Heart right ventricle (tissue), 16 donors: Measurements from ENCODE around the gene FAM20C. TPM values are rescaled to one million over a fixed set of nuclear protein-coding genes. Genes with fewer than 3 reads are reported as not detected.

Experiments
- ATAC-seq, 8 donors: fragments of 200-7000 bp; cut with Tn5 transposase; one replicate each; pipeline ENCODE4 v1.9.1; 2020; ENCODE audit warnings: mild to moderate bottlenecking in 8 of 8, moderate library complexity in 8 of 8, moderate number of reproducible peaks in 1 of 8
- DNase-seq, 2 donors: peaks; one replicate each; pipeline ENCODE4 v3.0.0-alpha.2; 2020
- H3K27ac ChIP-seq, 10 donors: fragments of 200-600 bp; sonication (generic) in 2 of 10; one replicate each; pipeline versions ENCODE4 v1.5.0 to v1.8.0; 2020 to 2022; ENCODE audit warnings: mild to moderate bottlenecking in 3 of 10
- H3K27me3 ChIP-seq, 7 donors: fragments of 200-600 bp; one replicate each; pipeline ENCODE4 v1.8.0; 2021 to 2022; ENCODE audit warnings: mild to moderate bottlenecking in 2 of 7
- H3K36me3 ChIP-seq, 9 donors: fragments of 200-600 bp; sonication (generic) in 1 of 9; one replicate each; pipeline versions ENCODE4 v1.5.0 to v1.8.0; 2020 to 2022; ENCODE audit warnings: mild to moderate bottlenecking in 2 of 9
- H3K4me1 ChIP-seq, 9 donors: fragments of 200-600 bp; sonication (generic) in 1 of 9; one replicate each; pipeline versions ENCODE4 v1.5.0 to v1.8.0; 2020 to 2022; ENCODE audit warnings: mild to moderate bottlenecking in 4 of 9
- H3K4me3 ChIP-seq, 10 donors: fragments of 200-600 bp; sonication (generic) in 2 of 10; one replicate each; pipeline versions ENCODE4 v1.5.0 to v1.8.0; 2020 to 2022; ENCODE audit warnings: mild to moderate bottlenecking in 7 of 10, moderate library complexity in 2 of 10
- H3K9me3 ChIP-seq, 11 donors: fragments of 200-600 bp in 10 of 11; sonication (generic) in 2 of 11; one replicate each; pipeline versions ENCODE4 v1.5.0 to v1.8.0; 2013 to 2022; ENCODE audit warnings: mild to moderate bottlenecking in 2 of 11, control low read depth in 1 of 11, moderate library complexity in 1 of 11
- WGBS, 2 donors: extraction: QIAGEN DNeasy Blood & Tissue Kit; methylation state at CpG; one replicate each; pipeline ENCODE4 v1.1.7; 2013; ENCODE audit warnings: inconsistent platforms in 1 of 2; 5-methylcytosine and 5-hydroxymethylcytosine counted together
- intact Hi-C, 10 donors: fragments of 100-400 bp; cut with DNase I; formaldehyde crosslinking; loops; one replicate each; pipeline versions ENCODE4 v1.11.1 to v1.14.2; 2022
- polyA plus RNA-seq, 2 donors: library from polyadenylated mRNA; stranded (reverse); fragments of 200-250 nt; gene quantifications; one replicate each; pipeline ENCODE4 v1.2.3, GENCODE V29; 2013
- total RNA-seq, 10 donors: library from RNA; stranded (reverse); fragmentation: NEBNext Ultra II Directional in 3 of 10; extraction: Animal tissue kit (Norgen Biotek cat#: 25700) in 3 of 10; gene quantifications; one replicate each; pipeline versions ENCODE4 v1.2.1 to v1.2.4, GENCODE V29; 2021 to 2023
- TF ChIP-seq, protein P1 (sequence below), 9 donors: fragments of 200-600 bp; sonication (generic) in 2 of 9; IDR thresholded peaks; one replicate each; pipeline versions ENCODE4 v1.5.0 to v1.8.0; 2021 to 2022; ENCODE audit warnings: antibody characterized with exemption in 9 of 9, mild to moderate bottlenecking in 5 of 9, moderate library complexity in 1 of 9
- donor health status: Arrhythmogenic right ventricular cardiomyopathy.
- donor health status: ischemic (EF 13 %, LVEDD 7.1; RV severe dilation, severe dysfunction).
- donor health status: healthy with polysubstance abuse.
- donor health status: DM: no; HTN: yes; CAD: no.
- donor health status: DM: no; HTN: no; CAD: no.
- donor health status: ischemic (EF 25% LVEDD 6.9; RV normal size, moderate dysfunction).
- donor health status: ischemic (EF 25% LVEDD 5.7; RV mildly dilated, moderate dysfunction).
- donor health status: healthy.
- donor health status: DM: yes; HTN: yes; CAD: no.
- donor health status: Ischemic cardiomyopathy.
- donor health status: ischemic (EF 35%, LVEDD 5.7; RV mildly dilated, moderate dysfunction).
- donor health status: nonischemic (EF 11% LVEDD 7.7; RV severe dilation, severe dysfunction).
- donor health status: DM: yes; HTN: yes; CAD: no.
- donor health status: PGD.
- donor health status: ischemic (EF 29% LVEDD 5.4; RV normal size, mild dysfunction).
- donor health status: nonischemic (EF 23%, LVEDD 6.1; RV moderate dilation, normal function).

Gene FAM20C
- total and polyA plus RNA-seq, 12 donors, result 12.4 to 59.8 (median 19.2) TPM

DNA sequence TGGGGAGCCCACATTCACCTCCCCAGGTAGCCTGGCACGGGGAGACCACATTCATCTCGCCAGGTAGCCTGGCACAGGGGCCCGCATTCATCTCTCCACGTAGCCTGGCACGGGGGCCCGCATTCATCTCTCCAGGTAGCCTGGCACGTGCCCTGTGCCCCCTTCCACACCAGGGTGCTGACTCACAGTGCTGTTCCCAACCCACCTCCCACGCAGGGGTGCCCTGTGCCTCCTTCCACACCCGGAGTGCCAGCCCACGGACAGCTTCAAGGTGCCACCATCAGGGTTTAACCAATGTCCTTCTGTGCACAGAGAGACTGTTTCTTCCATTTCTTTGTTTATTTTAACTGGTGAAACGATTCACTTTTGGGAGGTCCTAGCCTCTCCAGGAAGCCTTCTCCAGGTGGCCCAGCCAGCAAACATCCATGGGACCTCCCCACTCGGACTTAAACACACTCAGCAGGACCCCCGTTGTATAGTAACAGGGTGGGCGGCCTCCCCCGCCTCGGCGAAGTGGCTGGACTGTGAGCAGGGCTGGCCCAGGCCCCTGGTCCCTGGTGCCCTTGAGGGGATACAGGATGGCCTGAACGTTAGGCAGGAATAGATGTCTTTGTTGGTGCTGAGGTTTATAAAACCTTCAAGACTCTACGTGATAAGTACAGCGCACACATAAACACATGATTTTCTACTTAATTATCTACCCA is 56.5 kb downstream of the FAM20C start:
- 88 to 93% methylated on average over 20 of the region's 20 CpGs for WGBS, 2 donors
- Histone ChIP-seq H3K4me1 (no peaks in the 10 kb centered on the region), H3K27me3 (no peaks in the 10 kb centered on the region), H3K9me3 (no peaks in the 10 kb centered on the region), H3K36me3 (peaks cover 0 to 97% (median 8%) of the 10 kb centered on the region in 9 donors), H3K27ac (no peak overlapping the region), H3K4me3 (no peak overlapping the region)
- intact Hi-C loops, result no loop called here
- no peak for DNase-seq
- no peak for ATAC-seq
- TF ChIP-seq, protein P1, sequence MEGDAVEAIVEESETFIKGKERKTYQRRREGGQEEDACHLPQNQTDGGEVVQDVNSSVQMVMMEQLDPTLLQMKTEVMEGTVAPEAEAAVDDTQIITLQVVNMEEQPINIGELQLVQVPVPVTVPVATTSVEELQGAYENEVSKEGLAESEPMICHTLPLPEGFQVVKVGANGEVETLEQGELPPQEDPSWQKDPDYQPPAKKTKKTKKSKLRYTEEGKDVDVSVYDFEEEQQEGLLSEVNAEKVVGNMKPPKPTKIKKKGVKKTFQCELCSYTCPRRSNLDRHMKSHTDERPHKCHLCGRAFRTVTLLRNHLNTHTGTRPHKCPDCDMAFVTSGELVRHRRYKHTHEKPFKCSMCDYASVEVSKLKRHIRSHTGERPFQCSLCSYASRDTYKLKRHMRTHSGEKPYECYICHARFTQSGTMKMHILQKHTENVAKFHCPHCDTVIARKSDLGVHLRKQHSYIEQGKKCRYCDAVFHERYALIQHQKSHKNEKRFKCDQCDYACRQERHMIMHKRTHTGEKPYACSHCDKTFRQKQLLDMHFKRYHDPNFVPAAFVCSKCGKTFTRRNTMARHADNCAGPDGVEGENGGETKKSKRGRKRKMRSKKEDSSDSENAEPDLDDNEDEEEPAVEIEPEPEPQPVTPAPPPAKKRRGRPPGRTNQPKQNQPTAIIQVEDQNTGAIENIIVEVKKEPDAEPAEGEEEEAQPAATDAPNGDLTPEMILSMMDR (IDR thresholded peaks at IDR 0.05), result no peak

DNA sequence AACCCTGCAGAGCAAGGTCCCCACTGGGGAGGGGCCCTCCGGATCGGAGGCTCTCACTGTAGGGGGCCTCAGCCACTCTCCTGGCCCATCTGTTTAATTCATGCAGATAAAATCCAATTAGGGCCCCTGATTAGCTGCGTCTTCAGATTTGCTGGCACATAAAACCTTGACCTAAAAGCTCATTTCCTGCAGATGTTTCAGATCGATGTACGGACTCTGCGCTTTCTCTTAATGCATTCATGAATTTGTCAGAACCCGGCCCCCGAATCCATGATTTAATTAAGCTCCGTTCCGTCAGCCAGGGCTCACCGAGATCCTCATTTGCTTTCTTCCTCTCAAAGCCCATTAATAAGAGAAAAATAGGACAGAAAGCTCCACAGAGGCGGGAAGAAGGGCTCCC is 57.6 kb downstream of the FAM20C start:
- H3K27me3 ChIP-seq, result no peaks in the 10 kb centered on the region
- H3K36me3 ChIP-seq, result peaks cover 0 to 99% (median 8%) of the 10 kb centered on the region in 9 donors
- no peaks in the 10 kb centered on the region for H3K9me3 ChIP-seq
- intact Hi-C loops, result no loop called here
- TF ChIP-seq, protein P1 (IDR thresholded peaks at IDR 0.05), result no peak
- no peak overlapping the region for H3K27ac ChIP-seq
- ATAC-seq, result no peak
- 88 to 94% methylated on average over 12 of the region's 12 CpGs for WGBS, 2 donors
- DNase-seq, result no peak
- H3K4me3 ChIP-seq, result no peak overlapping the region
- no peaks in the 10 kb centered on the region for H3K4me1 ChIP-seq

DNA sequence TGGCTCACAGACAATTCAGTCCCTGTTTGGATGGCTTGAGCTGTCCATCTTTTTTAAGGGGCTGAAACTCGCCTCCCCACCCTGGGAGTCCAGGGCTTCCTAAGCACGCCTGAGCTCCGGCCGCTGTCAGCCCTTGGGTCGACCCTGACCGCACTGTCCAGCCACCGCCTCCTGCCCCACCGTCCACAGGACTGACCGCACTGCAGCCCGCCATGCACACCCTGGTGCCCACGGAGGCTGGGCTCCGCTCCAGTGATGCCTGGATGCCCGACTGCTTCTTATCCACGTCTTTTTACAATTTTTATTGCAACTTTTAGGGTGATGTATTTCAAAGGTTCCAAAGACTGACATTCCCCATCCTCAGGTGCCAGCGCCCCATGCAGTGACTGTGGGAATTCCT is 58.2 kb downstream of the FAM20C start:
- intact Hi-C loops, result no loop called here
- DNase-seq, result peak in 1 of 2 donors; percentile 7
- TF ChIP-seq, protein P1 (IDR thresholded peaks at IDR 0.05), result no peak

DNA sequence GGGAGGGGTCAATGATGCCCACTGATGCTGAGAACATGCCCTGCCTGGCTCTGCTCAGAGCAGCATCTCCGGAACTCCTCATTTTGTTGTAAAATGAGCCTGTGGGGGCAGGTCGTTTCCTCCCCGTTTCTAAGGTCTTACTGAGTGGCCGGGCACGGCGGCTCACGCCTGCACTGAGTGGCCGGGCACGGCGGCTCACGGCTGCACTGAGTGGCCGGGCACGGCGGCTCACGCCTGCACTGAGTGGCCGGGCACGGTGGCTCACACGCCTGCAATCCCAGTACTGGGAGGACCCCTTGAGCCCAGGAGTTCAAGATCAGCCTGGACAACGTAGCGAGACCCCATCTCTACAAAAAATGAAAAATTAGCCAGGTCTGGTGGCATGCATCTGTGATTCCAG is 58.6 kb downstream of the FAM20C start:
- Histone ChIP-seq H3K27ac (no peak overlapping the region), H3K4me1 (no peaks in the 10 kb centered on the region), H3K27me3 (no peaks in the 10 kb centered on the region), H3K9me3 (no peaks in the 10 kb centered on the region), H3K36me3 (peaks cover 0 to 97% (median 8%) of the 10 kb centered on the region in 9 donors), H3K4me3 (no peak overlapping the region)
- TF ChIP-seq, protein P1 (IDR thresholded peaks at IDR 0.05), result no peak
- no peak for DNase-seq
- WGBS, 2 donors, result 96 to 97% methylated on average over 20 of the region's 20 CpGs
- intact Hi-C loops, result no loop called here
- ATAC-seq, result peak in 2 of 8 donors; percentile 37 to 58

More for the DNA sequence above, 58.2 kb downstream of the FAM20C start:
- no peaks in the 10 kb centered on the region for H3K27me3 ChIP-seq
- H3K4me1 ChIP-seq, result no peaks in the 10 kb centered on the region
- H3K36me3 ChIP-seq, result peaks cover 0 to 97% (median 8%) of the 10 kb centered on the region in 9 donors
- H3K9me3 ChIP-seq, result no peaks in the 10 kb centered on the region
- H3K4me3 ChIP-seq, result no peak overlapping the region
- H3K27ac ChIP-seq, result no peak overlapping the region
- no peak for ATAC-seq
- WGBS, 2 donors, result 92 to 95% methylated on average over 15 of the region's 15 CpGs
